ENCODE measurements around the gene NEK1.

GRCh38 chr4:169493164-169493524, 119.2 kb downstream of the NEK1 start:
- TF ChIP-seq NANOG (IDR thresholded peaks at IDR 0.05; ENCODE audit: borderline replicate concordance) (no peak), CTCF (conservative IDR thresholded peaks at IDR 0.05; ENCODE audit: low read depth in 2 of 2) (no peak), EZH2 (IDR thresholded peaks at IDR 0.05; ENCODE audit: low read depth, unreplicated experiment) (no peak)
